Cardiac muscle cell (in vitro differentiated cells and primary cell): Measurements from ENCODE around the gene SERTM1. TPM values are rescaled to one million over a fixed set of nuclear protein-coding genes. Genes with fewer than 3 reads are reported as not detected.
A peak's percentile ranks its signal among the peaks of the same experiment; 100 is the strongest.

ENCODE experiments used
- DNase-seq, 2 donors: peaks; one replicate each; pipeline versions ENCODE4 v3.0.0 to v3.0.0-alpha.2; 2010 to 2017; ENCODE audit warnings: low read depth in 1 of 2, low spot score in 1 of 2
- H3K27ac ChIP-seq: fragments of 200-600 bp; sonication (generic); 2 replicates; pipeline ENCODE4 v1.5.1; 2016
- H3K27me3 ChIP-seq: fragments of 200-600 bp; sonication (generic); 2 replicates; pipeline ENCODE4 v1.6.0; 2016; ENCODE audit warnings: control low read depth
- H3K36me3 ChIP-seq: fragments of 200-600 bp; sonication (generic); 2 replicates; pipeline ENCODE4 v1.5.1; 2016; ENCODE audit warnings: control low read depth
- H3K4me1 ChIP-seq: fragments of 200-600 bp; sonication (generic); 2 replicates; pipeline ENCODE4 v1.8.1; 2017; ENCODE audit warnings: low read depth, mild to moderate bottlenecking, mixed run types
- H3K4me3 ChIP-seq: fragments of 200-600 bp; sonication (generic); 2 replicates; pipeline ENCODE4 v1.5.1; 2016; ENCODE audit warnings: mild to moderate bottlenecking
- H3K9me3 ChIP-seq: fragments of 200-600 bp; sonication (generic); 2 replicates; pipeline ENCODE4 v1.5.1; 2017; ENCODE audit warnings: low read depth, mild to moderate bottlenecking, control low read depth
- polyA plus RNA-seq: library from polyadenylated mRNA; unstranded; fragments of >200 nt; fragmentation: Nextera tagmentation; extraction: Ambion mirVana; gene quantifications from 2 replicates; pipeline ENCODE4 v1.2.1, GENCODE V29; 2016
- total RNA-seq: library from RNA; depleted of rRNA; stranded (reverse); fragments of >200 nt; gene quantifications from 2 replicates; pipeline ENCODE4 v1.2.3, GENCODE V29; 2016
- TF ChIP-seq, protein P1 (sequence below): IDR thresholded peaks from 2 replicates; pipeline ENCODE4 v1.5.1; 2012; ENCODE audit warnings: low read depth, mild to moderate bottlenecking, low read length

SERTM1 gene
- total and polyA plus RNA-seq, 2 experiments from 2014 or later, result 0.12 to 0.78 TPM

DNA sequence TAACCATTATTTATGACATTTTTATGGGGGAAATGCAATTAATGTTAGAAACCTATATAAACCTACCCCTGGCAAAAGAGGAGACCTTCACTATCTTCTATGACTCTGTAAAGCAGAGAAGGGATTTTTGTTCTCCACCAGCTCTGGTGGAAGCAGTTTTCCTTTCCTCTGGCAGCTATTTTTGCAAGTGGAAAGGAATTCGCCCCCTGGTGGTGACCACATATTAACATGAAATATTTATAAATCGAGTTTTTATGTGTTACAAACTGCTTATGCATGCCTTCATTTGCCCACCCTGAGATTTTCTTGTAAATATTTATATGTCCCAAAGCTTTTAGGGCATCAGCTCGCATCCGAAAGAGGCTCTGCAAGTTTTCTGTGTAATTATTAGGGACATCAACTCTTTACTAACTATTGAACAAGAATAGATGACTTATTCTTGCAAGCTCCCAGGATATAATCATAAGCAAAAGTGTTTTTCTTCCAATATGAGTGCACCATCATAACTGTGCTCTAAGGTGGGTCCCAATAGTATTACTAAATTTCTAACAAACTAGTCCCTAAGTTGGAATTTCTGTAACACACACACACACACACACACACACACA is 62.4 kb downstream of the SERTM1 start:
- peak; percentile 79 to 80 for DNase-seq
- H3K27me3 ChIP-seq, result no peaks in the 10 kb centered on the region
- H3K9me3 ChIP-seq, result no peaks in the 10 kb centered on the region
- no peaks in the 10 kb centered on the region for H3K4me1 ChIP-seq
- no peak overlapping the region for H3K27ac ChIP-seq
- no peak overlapping the region for H3K4me3 ChIP-seq
- TF ChIP-seq, protein P1, sequence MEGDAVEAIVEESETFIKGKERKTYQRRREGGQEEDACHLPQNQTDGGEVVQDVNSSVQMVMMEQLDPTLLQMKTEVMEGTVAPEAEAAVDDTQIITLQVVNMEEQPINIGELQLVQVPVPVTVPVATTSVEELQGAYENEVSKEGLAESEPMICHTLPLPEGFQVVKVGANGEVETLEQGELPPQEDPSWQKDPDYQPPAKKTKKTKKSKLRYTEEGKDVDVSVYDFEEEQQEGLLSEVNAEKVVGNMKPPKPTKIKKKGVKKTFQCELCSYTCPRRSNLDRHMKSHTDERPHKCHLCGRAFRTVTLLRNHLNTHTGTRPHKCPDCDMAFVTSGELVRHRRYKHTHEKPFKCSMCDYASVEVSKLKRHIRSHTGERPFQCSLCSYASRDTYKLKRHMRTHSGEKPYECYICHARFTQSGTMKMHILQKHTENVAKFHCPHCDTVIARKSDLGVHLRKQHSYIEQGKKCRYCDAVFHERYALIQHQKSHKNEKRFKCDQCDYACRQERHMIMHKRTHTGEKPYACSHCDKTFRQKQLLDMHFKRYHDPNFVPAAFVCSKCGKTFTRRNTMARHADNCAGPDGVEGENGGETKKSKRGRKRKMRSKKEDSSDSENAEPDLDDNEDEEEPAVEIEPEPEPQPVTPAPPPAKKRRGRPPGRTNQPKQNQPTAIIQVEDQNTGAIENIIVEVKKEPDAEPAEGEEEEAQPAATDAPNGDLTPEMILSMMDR, result peak; percentile 58
- H3K36me3 ChIP-seq, result no peaks in the 10 kb centered on the region

DNA sequence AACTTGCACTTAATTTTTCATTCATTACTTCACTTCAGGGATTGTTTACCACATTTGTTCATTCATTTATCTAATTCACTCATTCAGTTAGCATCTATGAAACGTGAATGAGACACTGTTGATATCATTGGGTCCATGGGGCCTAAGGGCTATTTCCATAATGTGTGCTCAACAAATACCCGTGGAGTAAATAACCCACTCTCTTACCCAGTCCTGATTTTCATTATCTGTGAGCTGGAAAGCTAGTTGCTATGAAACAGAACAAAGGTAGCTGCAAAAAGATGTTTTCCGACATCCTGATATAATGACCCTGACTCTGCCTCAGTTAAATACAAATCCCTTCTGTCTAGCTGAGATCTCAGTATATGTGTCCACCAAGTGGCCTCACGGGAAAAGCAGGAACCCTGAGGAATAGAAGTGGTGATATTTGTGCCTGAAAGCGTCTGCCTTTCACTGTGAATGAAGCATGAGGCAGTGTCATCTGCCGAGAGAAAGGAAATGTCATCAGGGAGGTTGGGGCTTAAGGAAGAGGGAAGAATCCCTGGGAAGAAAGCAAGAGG is 63.8 kb downstream of the SERTM1 start:
- Histone ChIP-seq H3K9me3 (no peaks in the 10 kb centered on the region), H3K36me3 (no peaks in the 10 kb centered on the region), H3K4me1 (no peaks in the 10 kb centered on the region), H3K27ac (no peak overlapping the region), H3K27me3 (no peaks in the 10 kb centered on the region), H3K4me3 (no peak overlapping the region)
- DNase-seq, result no peak
- TF ChIP-seq, protein P1, result no peak

DNA sequence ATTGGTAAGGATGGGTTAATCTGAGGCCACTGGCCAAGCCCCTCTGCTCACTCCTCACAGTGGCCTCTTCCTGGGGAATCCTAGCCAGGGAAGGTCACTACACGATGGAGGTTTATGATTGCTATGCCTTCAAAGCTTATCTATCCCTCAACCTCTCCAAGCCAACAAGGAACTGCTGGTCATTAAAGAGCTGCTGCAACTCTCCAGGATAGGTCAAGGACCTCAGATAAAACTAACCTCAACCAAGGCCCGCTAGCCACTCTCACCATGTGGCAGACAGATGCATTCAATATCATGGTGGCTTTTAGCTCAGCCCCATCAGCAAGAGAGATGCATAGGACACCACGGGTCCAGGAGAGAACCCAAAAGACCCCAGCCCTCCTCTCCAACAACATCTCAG is 71.6 kb downstream of the SERTM1 start:
- DNase-seq, result no peak
- TF ChIP-seq, protein P1, result no peak
- no peaks in the 10 kb centered on the region for H3K9me3 ChIP-seq
- no peaks in the 10 kb centered on the region for H3K27me3 ChIP-seq
- H3K4me1 ChIP-seq, result no peaks in the 10 kb centered on the region
- H3K36me3 ChIP-seq, result no peaks in the 10 kb centered on the region
- no peak overlapping the region for H3K4me3 ChIP-seq
- no peak overlapping the region for H3K27ac ChIP-seq

DNA sequence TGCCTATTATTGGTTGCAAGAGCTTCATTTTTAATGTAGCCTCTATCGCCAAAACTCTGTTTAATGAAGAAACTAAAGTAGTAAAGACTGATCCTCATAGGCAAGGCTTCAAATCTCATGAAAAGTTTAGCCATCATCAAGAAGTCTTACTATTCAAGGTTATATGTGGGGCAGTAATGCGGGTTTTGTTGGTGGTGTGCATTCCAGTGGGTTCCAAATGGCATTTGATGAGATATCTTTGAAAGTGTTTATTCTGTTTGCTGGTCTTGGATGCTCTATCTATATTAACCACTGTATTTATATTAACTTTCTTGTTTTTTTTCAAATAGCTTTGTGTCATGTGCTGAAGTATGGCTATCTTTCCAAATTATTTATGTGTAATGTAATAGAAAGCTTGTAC is 72.2 kb downstream of the SERTM1 start:
- Histone ChIP-seq H3K4me3 (no peak overlapping the region), H3K9me3 (no peaks in the 10 kb centered on the region), H3K27me3 (no peaks in the 10 kb centered on the region), H3K36me3 (no peaks in the 10 kb centered on the region), H3K27ac (no peak overlapping the region), H3K4me1 (no peaks in the 10 kb centered on the region)
- DNase-seq, result no peak
- TF ChIP-seq, protein P1, result no peak

Other genes with a start within 250 kb of the SERTM1 start
- gene CCNA1, start 241.5 kb upstream of the SERTM1 start, total RNA-seq, result 1.4 TPM in 1 of 2 replicates, not detected in the other
- gene CCNA1, start 241.5 kb upstream of the SERTM1 start, polyA plus RNA-seq, result 0.26 and 0.96 TPM in 2 replicates
- 3.9 and 10.5 TPM in 2 replicates for gene RFXAP, start 145.2 kb downstream of the SERTM1 start, total RNA-seq
- 10.5 and 17.6 TPM in 2 replicates for gene RFXAP, start 145.2 kb downstream of the SERTM1 start, polyA plus RNA-seq
- gene SMAD9, start 246.2 kb downstream of the SERTM1 start, total RNA-seq, result 25.5 and 57.9 TPM in 2 replicates
- gene SMAD9, start 246.2 kb downstream of the SERTM1 start, polyA plus RNA-seq, result 24.5 and 37.1 TPM in 2 replicates